GM19324 (cell line): ENCODE measurements around the gene CD177.
"Not testable (repeated sequence)": the region's sequence is repeated elsewhere in the genome, so short reads cannot be mapped to it uniquely, and the experiment has no call there.

Experiments used
- ATAC-seq: cut with Tn5 transposase; IDR thresholded peaks from one replicate; pipeline ENCODE4 v1.9.1; 2021; ENCODE audit warnings: mild to moderate bottlenecking, moderate library complexity; ENCODE audit not compliant: unreplicated experiment, low FRiP score

Gene CD177

GRCh38 chr19:43380008-43380407 is 26.5 kb downstream of the CD177 start:
- ATAC-seq = no peak

- ATAC-seq = no peak
Observed at GRCh38 chr19:43380771-43381386, 27.4 kb downstream of the CD177 start.

GRCh38 chr19:43382586-43383216 is 29.2 kb downstream of the CD177 start:
- not testable (repeated sequence) for ATAC-seq

GRCh38 chr19:43383254-43383653 is 29.8 kb downstream of the CD177 start:
- not testable (repeated sequence) for ATAC-seq

- not testable (repeated sequence) for ATAC-seq
Observed at GRCh38 chr19:43383759-43384158, 30.3 kb downstream of the CD177 start.

- ATAC-seq = not testable (repeated sequence)
Observed at GRCh38 chr19:43390903-43391551, 37.5 kb downstream of the CD177 start.

- not testable (repeated sequence) for ATAC-seq
Observed at GRCh38 chr19:43391552-43391935, 38.1 kb downstream of the CD177 start.

DNA sequence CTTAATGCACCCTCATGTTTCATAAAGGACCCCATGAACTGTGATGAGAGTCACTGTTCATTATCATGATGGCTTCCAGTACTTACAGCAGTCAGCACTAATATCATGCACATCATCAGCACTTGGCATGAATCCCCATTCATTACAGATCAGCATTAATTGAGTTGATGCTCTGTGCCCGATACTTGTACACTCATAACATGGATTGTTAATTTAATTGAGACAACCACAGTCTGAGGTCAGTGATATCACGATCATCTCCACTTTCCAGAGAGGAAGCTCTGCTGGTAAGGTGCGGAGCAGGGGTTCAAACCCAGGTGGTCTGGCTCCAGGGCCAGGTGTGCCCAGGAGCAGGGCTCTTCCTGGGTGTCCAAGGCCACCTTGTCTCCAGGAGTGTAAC is 40.0 kb downstream of the CD177 start:
- ATAC-seq = not testable (repeated sequence)

DNA sequence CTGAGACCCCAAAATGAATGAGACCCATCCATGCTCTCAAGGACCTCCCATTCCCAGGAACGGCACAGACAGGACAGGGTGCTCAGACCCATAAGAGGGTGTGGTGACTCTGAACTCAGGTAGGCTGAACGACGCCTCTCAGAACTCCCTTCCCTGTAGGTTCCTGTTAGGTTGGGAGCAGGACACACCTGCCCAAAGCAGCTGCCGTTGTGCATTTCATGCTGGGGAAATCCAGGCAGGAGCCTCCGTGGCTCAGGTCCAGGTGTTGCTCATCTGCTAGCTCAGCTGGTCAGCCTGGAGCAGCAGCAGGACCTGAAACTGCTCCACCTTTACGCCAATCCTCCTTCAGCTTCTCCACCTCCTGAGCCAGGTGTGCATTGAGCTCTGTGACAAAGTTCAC is 42.1 kb downstream of the CD177 start:
- no peak for ATAC-seq

DNA sequence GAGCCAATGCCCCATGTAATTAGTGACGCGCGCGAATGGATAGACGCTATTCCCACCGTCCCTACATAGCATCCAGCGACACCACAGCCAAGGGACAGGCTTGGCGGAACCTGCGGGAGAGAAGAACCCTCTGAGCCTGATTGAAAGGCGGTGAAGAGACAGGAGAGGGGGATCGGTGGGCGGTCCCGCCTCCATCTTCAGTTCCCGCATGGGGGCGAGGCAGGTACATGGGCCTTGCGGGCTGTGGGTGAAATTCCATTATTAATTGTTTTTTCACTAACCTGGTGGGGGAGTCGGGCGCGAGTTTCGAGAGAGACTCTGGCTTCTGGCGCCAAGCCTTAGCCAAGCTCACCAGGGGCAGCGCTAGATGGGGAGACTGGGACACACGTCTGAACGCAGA is 52.8 kb downstream of the CD177 start:
- ATAC-seq = no peak

- ATAC-seq = no peak
Observed at GRCh38 chr19:43407416-43408005, 54.0 kb downstream of the CD177 start.

GRCh38 chr19:43408043-43408442 is 54.6 kb downstream of the CD177 start:
- ATAC-seq = no peak

GRCh38 chr19:43409415-43409814 is 55.9 kb downstream of the CD177 start:
- ATAC-seq = no peak

DNA sequence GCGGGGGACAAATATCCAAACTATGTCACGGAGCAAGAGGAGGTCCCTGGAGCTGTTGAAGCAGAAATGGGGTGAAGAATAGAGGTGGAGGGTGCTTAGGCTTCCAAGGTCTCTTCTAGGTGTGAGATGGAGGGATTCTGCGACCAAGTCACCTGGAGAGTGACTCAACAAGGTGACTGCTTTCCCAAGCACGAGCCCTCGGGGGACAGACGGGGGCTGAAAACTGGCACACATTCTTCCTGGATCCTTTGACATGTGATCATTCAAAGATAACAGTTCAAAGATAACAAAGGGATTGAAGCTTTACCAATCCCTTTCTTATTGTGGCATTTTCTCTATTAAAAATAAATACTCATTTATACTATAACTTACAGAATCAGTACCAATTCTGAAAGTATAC is 59.0 kb downstream of the CD177 start:
- ATAC-seq = no peak
